NCI-H526 treated with DMSO at 0.1 percent for 48 hours (cell line): Measurements from ENCODE around the gene FOXJ3.

Experiments
- DNase-seq: peaks from one replicate; lab custom pipeline; 2025; lab: John Stamatoyannopoulos, UW

The FOXJ3 gene

GRCh38 chr1:42143896-42144710 lies 190.9 kb downstream of the FOXJ3 start:
- no peak for DNase-seq

DNA sequence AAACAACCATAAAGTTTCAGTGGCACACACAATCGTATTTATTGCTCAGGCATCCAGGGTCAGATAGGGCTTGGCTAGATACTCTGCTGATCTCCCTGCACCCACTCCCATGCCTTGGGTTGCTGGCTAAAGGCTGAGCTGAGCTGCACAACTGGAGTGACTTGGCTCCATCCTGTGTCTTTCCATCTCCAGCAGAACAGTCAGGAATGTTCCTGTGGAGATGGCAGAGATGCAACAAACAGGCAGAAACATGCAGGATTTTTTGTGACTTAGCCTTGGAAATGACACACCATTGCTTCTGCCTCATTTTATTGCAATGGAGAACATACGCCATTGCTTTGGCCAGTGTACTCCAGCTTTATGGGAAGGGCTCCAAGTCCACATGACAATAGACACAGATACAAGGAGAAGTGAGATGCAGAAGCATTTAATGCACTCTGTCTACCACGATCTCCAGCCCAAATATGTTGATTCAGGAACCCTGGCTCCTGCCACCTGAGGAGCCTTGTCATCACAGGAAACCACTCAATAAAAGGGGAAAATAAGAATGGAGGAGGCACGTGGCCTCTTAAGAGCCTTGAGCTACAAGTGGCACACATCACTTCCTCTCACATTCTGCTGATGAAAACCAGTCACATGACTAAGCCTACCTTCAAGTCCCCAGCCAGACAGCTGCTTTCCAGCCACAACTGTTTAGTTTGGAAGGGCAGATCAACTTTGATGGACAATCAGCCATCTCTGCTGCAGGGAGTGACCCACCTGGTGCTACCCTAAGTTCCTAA lies 191.9 kb downstream of the FOXJ3 start:
- DNase-seq = no peak

- DNase-seq = no peak
These were observed 193.1 kb downstream of the FOXJ3 start for GRCh38 chr1:42141978-42142377.

- DNase-seq = no peak
These were observed 194.8 kb downstream of the FOXJ3 start for GRCh38 chr1:42140191-42140590.

DNA sequence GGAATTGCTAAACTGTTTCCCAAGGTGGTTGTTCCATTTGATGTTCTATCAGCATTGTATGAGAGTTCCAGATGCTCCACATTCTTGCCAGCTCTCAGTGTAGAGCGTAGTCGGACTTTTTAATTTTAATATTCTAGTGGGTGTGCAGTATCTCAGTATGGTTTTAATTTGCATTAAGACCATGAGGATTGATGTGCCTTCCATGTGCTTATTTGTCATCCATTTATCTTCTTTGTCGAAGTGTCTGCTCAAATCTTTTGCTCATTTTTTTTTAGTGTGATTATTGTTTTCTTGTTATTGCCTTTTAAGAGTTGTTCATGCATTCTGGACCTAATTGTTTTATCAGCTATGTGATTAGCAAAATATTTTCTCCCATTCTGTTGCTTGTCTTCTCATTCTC lies 195.6 kb downstream of the FOXJ3 start:
- no peak for DNase-seq

- DNase-seq = no peak
These were observed 196.4 kb downstream of the FOXJ3 start for GRCh38 chr1:42138586-42138985.

- peak; percentile 55 for DNase-seq
These were observed 197.3 kb downstream of the FOXJ3 start for GRCh38 chr1:42137766-42138165.

DNA sequence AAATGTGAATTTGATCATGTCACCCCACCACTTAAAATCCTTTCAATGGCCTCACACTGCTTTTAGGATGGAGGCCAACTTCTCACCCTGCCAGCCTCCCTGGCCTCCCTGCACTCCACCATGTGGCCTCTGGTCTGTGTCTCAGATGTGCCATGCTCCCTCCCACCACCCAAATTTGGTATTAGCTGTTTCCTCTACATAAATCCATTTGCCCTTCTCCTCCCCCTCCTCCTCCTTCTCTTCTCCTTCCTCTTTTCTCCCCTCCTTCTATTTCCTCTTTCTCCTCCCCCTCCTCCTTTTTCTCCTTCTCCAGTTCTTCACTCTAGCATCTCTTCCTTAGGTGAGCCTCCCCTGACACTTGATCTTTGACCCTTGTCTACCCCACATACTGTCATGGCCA lies 198.6 kb downstream of the FOXJ3 start:
- DNase-seq = no peak

- no peak for DNase-seq
These were observed 199.6 kb downstream of the FOXJ3 start for GRCh38 chr1:42135426-42135825.

DNA sequence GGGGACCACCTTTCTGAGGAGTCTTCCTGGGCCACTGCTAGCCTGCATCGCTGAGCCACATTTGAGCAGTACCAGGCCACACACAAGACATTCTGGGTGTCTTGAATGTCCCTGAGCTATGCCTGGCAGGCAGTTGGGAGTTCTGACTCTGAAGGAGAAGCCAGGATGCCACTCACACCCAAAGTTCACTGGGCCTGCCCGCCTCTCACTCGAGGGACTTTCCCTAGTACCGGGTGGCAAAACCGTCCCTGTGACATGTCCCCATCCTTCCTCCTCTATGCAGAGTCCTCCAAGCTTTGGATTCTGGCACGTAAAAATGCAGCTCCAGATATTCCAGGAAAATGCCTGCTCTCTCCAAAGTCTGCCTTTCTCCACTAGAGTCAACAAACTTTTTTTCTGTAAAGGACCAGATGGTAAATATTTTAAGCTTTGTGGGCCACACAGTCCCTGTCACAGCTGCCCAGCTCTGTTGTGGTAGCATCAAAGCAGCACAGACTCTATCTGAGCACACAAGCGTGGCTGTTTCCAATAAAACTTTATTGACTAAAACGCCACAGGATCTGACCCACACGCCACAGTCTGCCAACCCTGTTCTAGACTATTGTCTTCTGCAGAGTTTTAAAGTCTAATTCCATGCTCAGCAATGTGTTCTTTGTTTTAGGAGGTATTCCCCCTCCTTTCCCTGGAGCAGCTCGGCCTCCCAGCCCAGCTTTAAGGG lies 201.1 kb downstream of the FOXJ3 start:
- no peak for DNase-seq

GRCh38 chr1:42133390-42133789 lies 201.6 kb downstream of the FOXJ3 start:
- DNase-seq = no peak

- no peak for DNase-seq
These were observed 204.9 kb downstream of the FOXJ3 start for GRCh38 chr1:42130061-42130660.

DNA sequence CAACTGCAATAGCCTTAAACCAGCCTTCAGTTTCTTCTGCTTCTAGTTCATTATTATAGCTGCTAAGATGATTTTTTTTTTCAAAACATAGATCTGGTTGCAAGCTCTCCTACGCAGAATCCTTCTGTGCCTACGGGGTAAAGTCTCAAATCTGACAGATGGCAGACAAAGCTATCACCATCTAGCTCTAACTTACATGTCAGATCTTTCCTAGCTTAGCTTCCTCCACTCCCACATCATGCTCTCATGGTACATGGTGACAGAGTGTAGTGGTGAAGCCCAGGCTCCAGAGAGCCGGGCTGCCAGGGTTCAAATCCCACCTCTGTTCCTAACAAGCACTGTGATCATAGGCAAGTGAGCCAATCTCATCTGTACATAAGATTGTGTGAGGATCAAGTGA lies 206.1 kb downstream of the FOXJ3 start:
- no peak for DNase-seq

GRCh38 chr1:42128499-42128898 lies 206.5 kb downstream of the FOXJ3 start:
- no peak for DNase-seq

DNA sequence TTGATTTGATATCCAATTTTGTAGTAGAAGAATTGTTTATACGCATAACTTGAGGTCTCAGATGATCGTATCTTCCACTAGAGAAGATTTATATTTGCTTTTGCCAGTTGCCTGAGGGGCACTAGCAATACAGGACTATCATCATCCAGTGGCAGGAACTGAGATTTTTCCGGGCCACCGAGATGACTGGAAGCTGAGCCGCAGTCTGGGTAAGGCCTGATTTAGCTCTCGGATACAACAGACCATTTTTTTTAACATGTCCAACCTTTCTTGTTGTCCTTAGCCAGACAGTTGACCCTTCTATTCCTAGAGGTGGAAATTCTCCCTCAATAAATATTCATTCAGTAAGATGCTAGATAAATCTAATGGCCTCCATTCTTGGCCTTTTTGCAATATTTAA lies 207.3 kb downstream of the FOXJ3 start:
- no peak for DNase-seq
